Heart left ventricle (tissue), 16 donors: ENCODE measurements around the gene MOGAT1. TPM values are rescaled to one million over a fixed set of nuclear protein-coding genes. Genes with fewer than 3 reads are reported as not detected.

Experiments used
- ATAC-seq, 4 donors: fragments of 200-7000 bp; cut with Tn5 transposase; one replicate each; pipeline ENCODE4 v1.9.1; 2020 to 2022; ENCODE audit warnings: moderate library complexity in 4 of 4, mild to moderate bottlenecking in 3 of 4, moderate number of reproducible peaks in 1 of 4
- DNase-seq, 5 donors: peaks; one replicate each; pipeline ENCODE4 v3.0.0-alpha.2; 2020
- H3K27ac ChIP-seq, 12 donors: fragments of 200-600 bp; sonication (generic) in 4 of 12; one replicate each; pipeline versions ENCODE4 v1.5.0 to v1.8.0; 2016 to 2022; ENCODE audit warnings: mild to moderate bottlenecking in 2 of 12
- H3K27me3 ChIP-seq, 9 donors: fragments of 200-600 bp; sonication (generic) in 2 of 9; one replicate each; pipeline versions ENCODE4 v1.5.1 to v1.8.0; 2016 to 2022; ENCODE audit warnings: mild to moderate bottlenecking in 3 of 9
- H3K36me3 ChIP-seq, 9 donors: fragments of 200-600 bp; sonication (generic) in 2 of 9; one replicate each; pipeline versions ENCODE4 v1.5.0 to v1.8.0; 2018 to 2022; ENCODE audit warnings: mild to moderate bottlenecking in 2 of 9
- H3K4me1 ChIP-seq, 12 donors: fragments of 200-600 bp; sonication (generic) in 4 of 12; one replicate each; pipeline versions ENCODE4 v1.5.0 to v1.8.0; 2016 to 2022; ENCODE audit warnings: mild to moderate bottlenecking in 3 of 12
- H3K4me3 ChIP-seq, 12 donors: fragments of 200-600 bp; sonication (generic) in 4 of 12; one replicate each; pipeline versions ENCODE4 v1.5.0 to v1.8.0; 2017 to 2022; ENCODE audit warnings: mild to moderate bottlenecking in 9 of 12, moderate library complexity in 4 of 12
- H3K9me3 ChIP-seq, 12 donors: fragments of 200-600 bp; sonication (generic) in 4 of 12; one replicate each; pipeline versions ENCODE4 v1.5.0 to v1.8.0; 2016 to 2022; ENCODE audit warnings: mild to moderate bottlenecking in 1 of 12
- POLR2A ChIP-seq, 2 donors: fragments of 450-650 bp; IDR thresholded peaks; one replicate each; pipeline ENCODE4 v1.6.1; 2017; ENCODE audit warnings: antibody characterized with exemption in 2 of 2, mild to moderate bottlenecking in 2 of 2, moderate library complexity in 2 of 2
- WGBS, 4 donors: extraction: QIAGEN DNeasy Blood & Tissue Kit in 2 of 4; methylation state at CpG; one replicate each; pipeline versions ENCODE4 v1.1.5 to v1.1.7; 2013 to 2018; 5-methylcytosine and 5-hydroxymethylcytosine counted together
- intact Hi-C, 10 donors: fragments of 100-400 bp; cut with DNase I; formaldehyde crosslinking; loops; one replicate each; pipeline versions ENCODE4 v1.11.1 to v1.14.2; 2022
- polyA plus RNA-seq, 2 donors: library from polyadenylated mRNA; stranded (reverse); fragments of 200-250 nt; gene quantifications; one replicate each; pipeline ENCODE4 v1.2.3, GENCODE V29; 2013
- total RNA-seq, 9 donors: library from RNA; depleted of rRNA in 2 of 9; stranded (reverse); fragments of >200 nt in 2 of 9; fragmentation: NEBNext Ultra II Directional in 3 of 9; extraction: Animal tissue kit (Norgen Biotek cat#: 25700) in 3 of 9; gene quantifications; one replicate each; pipeline versions ENCODE4 v1.1.0 to v1.2.4, GENCODE V29; 2016 to 2023
- TF ChIP-seq, protein P1 (sequence below), 12 donors: fragments of 200-600 bp; sonication (generic) in 4 of 12; IDR thresholded peaks; one replicate each; pipeline versions ENCODE4 v1.5.0 to v1.8.0; 2018 to 2022; ENCODE audit warnings: antibody characterized with exemption in 12 of 12, mild to moderate bottlenecking in 5 of 12
- donor health status: ischemic (EF 13 %, LVEDD 7.1; RV severe dilation, severe dysfunction).
- donor health status: healthy with polysubstance abuse.
- donor health status: DM: no; HTN: yes; CAD: no.
- donor health status: DM: no; HTN: no; CAD: no.
- donor health status: ischemic (EF 25% LVEDD 6.9; RV normal size, moderate dysfunction).
- donor health status: ischemic (EF 25% LVEDD 5.7; RV mildly dilated, moderate dysfunction).
- donor health status: healthy.
- donor health status: DM: yes; HTN: yes; CAD: no.
- donor health status: ischemic (EF 35%, LVEDD 5.7; RV mildly dilated, moderate dysfunction).
- donor health status: nonischemic (EF 11% LVEDD 7.7; RV severe dilation, severe dysfunction).
- donor health status: DM: yes; HTN: yes; CAD: no.
- donor health status: PGD.
- donor health status: ischemic (EF 29% LVEDD 5.4; RV normal size, mild dysfunction).
- donor health status: nonischemic (EF 23%, LVEDD 6.1; RV moderate dilation, normal function).

Gene MOGAT1
- total and polyA plus RNA-seq, 11 donors: 0.19 to 1.1 (median 0.40) TPM; not detected in 2

DNA sequence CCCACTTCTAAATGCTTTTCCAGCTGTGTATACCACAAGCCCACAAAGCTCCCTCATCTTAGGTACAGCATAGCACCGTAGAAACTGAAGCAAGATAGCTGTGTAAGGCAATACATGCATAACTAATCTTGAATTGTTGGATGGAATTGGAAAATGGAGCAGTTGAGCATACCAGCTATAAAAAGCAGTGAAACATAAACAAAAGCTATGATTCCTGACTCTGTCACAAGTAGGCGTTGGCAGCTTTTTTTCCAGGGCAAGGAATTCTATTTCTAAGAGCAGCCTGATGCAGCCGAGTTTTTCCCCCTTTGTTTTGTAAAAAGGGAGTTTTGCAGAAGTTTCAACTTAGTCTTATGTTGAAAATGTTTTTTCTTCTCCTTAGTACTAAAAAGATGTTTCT is 32.4 kb downstream of the MOGAT1 start:
- TF ChIP-seq POLR2A (IDR thresholded peaks at IDR 0.05): no peak
- TF ChIP-seq, protein P1, sequence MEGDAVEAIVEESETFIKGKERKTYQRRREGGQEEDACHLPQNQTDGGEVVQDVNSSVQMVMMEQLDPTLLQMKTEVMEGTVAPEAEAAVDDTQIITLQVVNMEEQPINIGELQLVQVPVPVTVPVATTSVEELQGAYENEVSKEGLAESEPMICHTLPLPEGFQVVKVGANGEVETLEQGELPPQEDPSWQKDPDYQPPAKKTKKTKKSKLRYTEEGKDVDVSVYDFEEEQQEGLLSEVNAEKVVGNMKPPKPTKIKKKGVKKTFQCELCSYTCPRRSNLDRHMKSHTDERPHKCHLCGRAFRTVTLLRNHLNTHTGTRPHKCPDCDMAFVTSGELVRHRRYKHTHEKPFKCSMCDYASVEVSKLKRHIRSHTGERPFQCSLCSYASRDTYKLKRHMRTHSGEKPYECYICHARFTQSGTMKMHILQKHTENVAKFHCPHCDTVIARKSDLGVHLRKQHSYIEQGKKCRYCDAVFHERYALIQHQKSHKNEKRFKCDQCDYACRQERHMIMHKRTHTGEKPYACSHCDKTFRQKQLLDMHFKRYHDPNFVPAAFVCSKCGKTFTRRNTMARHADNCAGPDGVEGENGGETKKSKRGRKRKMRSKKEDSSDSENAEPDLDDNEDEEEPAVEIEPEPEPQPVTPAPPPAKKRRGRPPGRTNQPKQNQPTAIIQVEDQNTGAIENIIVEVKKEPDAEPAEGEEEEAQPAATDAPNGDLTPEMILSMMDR (IDR thresholded peaks at IDR 0.05): no peak
- Histone ChIP-seq H3K4me1 (peaks cover 0 to 15% (median 6%) of the 10 kb centered on the region in 12 donors), H3K9me3 (no peaks in the 10 kb centered on the region), H3K4me3 (no peak overlapping the region), H3K27me3 (no peaks in the 10 kb centered on the region), H3K36me3 (no peaks in the 10 kb centered on the region), H3K27ac (no peak overlapping the region)
- intact Hi-C loops: loop anchor here in 1 of 10 donors (10.0 kb wide), 1 partner anchor 101 kb away; no protein-coding TSS in a partner anchor
- ATAC-seq: no peak
- 59 to 77% (median 70%) methylated on average over 3 of the region's 3 CpGs for WGBS, 4 donors
- DNase-seq: no peak

DNA sequence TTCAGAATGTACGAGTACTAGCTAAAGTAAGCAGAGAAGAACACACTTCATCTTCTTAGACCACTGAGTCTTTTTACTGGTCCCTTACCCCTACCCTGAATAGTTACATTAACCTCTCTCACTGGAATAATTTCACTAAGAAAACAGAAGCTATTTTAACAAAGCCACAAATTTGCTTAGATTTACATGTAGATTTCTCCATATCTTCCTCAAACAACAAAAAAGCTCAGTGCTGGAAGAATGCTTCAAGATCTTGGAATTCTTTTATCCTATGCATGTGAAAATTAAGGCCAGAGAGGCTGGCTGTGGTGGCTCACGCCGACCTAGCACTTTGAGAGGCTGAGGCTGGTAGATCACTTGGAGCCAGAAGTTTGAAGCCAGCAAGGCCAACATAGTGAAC is 35.2 kb downstream of the MOGAT1 start:
- no peak for DNase-seq
- intact Hi-C loops: loop anchor here in 6 of 10 donors (2.0 to 10.0 kb wide), 8 partner anchors 46 to 206 kb away; partner anchors contain the start of gene ACSL3 (in 2 of the 6)
- Histone ChIP-seq H3K36me3 (no peaks in the 10 kb centered on the region), H3K27ac (no peak overlapping the region), H3K9me3 (no peaks in the 10 kb centered on the region), H3K4me3 (no peak overlapping the region), H3K27me3 (no peaks in the 10 kb centered on the region), H3K4me1 (peaks cover 0 to 23% (median 11%) of the 10 kb centered on the region in 12 donors)
- WGBS, 4 donors: 92 to 95% (median 94%) methylated on average over 3 of the region's 3 CpGs
- no peak for ATAC-seq
- no peak for TF ChIP-seq POLR2A (IDR thresholded peaks at IDR 0.05)
- TF ChIP-seq, protein P1 (IDR thresholded peaks at IDR 0.05): no peak

DNA sequence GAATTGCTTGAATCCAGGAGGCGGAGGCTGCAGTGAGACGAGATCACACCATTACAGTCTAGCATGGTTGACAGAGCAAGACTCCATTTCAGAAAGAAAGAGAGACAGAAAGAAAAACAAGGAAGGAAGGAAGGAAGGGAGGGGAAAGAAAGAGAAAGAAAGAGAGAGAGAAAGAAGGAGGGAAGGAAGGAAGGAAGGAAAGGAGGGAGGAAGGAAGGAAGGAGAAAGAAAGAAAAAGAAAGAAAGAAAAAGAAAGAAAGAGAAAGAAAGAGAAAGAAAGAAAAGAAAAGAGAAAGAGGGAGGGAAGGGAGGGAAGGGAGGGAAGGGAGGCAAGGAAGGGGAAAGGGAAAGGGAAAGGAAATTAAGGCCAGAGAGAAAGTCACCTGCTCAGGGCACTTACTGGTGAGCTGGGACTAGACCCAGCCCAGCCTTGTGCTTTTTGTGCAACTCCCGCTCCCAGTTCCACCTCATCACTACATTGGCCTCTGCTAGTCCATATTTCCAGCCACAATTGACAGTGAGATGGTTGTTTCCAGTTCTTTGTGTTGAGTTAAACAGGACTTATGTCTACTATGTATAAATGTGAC is 35.7 kb downstream of the MOGAT1 start:
- no peaks in the 10 kb centered on the region for H3K27me3 ChIP-seq
- no peaks in the 10 kb centered on the region for H3K9me3 ChIP-seq
- no peak overlapping the region for H3K4me3 ChIP-seq
- H3K36me3 ChIP-seq: no peaks in the 10 kb centered on the region
- H3K4me1 ChIP-seq: peaks cover 0 to 23% (median 11%) of the 10 kb centered on the region in 12 donors
- DNase-seq: no peak
- no peak for ATAC-seq
- intact Hi-C loops: loop anchor here in 6 of 10 donors (2.0 to 10.0 kb wide), 8 partner anchors 45 to 205 kb away; partner anchors contain the start of gene ACSL3 (in 2 of the 6)
- no peak overlapping the region for H3K27ac ChIP-seq
- TF ChIP-seq, protein P1 (IDR thresholded peaks at IDR 0.05): no peak
- no peak for TF ChIP-seq POLR2A (IDR thresholded peaks at IDR 0.05)
- WGBS, 4 donors: 93 to 98% (median 97%) methylated on average over 3 of the region's 3 CpGs

DNA sequence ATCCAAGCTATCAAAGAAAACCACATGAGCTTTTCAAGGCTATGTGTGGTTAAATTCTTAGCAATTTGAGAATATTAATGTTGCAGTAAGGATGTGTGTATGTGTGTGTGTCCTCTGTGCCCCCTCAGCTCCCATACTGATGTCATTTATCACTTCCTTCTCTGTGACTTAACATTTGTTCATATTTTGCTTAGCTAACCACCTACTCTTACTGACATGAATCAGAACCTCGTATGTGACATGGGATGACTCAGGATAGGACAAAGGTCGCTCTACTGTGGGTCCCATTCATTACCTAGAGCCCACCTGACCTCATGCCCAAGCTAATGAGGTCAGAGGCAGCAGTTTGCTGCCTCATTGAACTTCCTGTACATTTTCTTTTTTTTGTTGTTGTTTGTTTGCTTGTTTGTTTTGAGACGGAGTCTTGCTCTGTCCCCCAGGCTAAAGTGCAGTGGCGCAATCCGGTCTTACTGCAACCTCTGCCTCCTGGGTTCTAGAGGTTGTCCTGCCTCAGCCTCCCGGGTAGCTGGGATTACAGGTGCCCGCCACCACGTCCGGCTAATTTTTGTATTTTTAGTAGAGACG is 36.3 kb downstream of the MOGAT1 start:
- Histone ChIP-seq H3K4me3 (no peak overlapping the region), H3K27ac (no peak overlapping the region), H3K36me3 (no peaks in the 10 kb centered on the region), H3K27me3 (no peaks in the 10 kb centered on the region), H3K9me3 (no peaks in the 10 kb centered on the region), H3K4me1 (peaks cover 0 to 23% (median 11%) of the 10 kb centered on the region in 12 donors)
- TF ChIP-seq, protein P1 (IDR thresholded peaks at IDR 0.05): no peak
- no peak for TF ChIP-seq POLR2A (IDR thresholded peaks at IDR 0.05)
- DNase-seq: no peak
- intact Hi-C loops: loop anchor here (1.0 to 10.0 kb wide), 14 partner anchors 45 to 205 kb away; partner anchors contain the start of gene ACSL3 (in 4 of the 10)
- WGBS, 4 donors: 56 to 61% (median 60%) methylated on average over 10 of the region's 10 CpGs
- no peak for ATAC-seq
